ENCODE measurements around the gene SOX11.

DNA sequence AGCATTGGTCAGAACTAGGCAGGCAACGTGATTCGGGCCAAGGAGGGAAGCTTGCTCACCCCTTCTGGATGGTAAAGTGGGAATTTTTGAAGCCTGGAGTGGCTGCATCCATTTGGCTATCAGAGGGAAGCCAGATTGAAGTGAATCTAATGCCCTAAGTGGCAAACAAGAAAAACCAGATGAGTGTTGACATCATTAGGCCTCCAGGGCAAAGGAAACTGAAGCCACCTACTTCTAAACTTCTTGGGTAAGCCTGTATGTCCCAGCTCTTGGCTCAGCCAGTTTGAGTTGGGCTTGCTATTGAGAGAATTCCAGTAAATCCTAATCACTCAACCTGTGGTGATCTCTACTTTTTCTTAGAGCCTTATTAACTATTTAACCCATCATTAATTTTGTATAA is 20.9 kb downstream of the SOX11 start:
- TF ChIP-seq GATA2 (IDR thresholded peaks at IDR 0.05; ENCODE audit: low read depth, low read length), result no peak
- no peak for TF ChIP-seq GATA3 (IDR thresholded peaks at IDR 0.05; ENCODE audit: low read depth, low read length)
